Calu3 (cell line): ENCODE measurements around the gene FBXW11. TPM values are rescaled to one million over a fixed set of nuclear protein-coding genes. Genes with fewer than 3 reads are reported as not detected.

Experiments
- BruUV-seq: library from RNA; stranded (reverse); fragments of 400-500 nt; replicated peaks from 2 replicates; lab custom pipeline; 2021; lab: Mats Ljungman, UMichigan
- CTCF ChIA-PET: fragments of 300-600 bp; sonication (Branson Sonifier 250); formaldehyde crosslinking; loops from one replicate; lab custom pipeline; 2022; ENCODE audit warnings: antibody characterized with exemption; lab: Charles Lee
- DNase-seq: peaks from one replicate; pipeline ENCODE4 v3.0.0; 2022
- H3K27ac Mint-ChIP-seq: one replicate; pipeline ENCODE4 v1.8.0; 2022; ENCODE audit warnings: mixed read lengths; ENCODE audit not compliant: unreplicated experiment
- H3K27me3 Mint-ChIP-seq: one replicate; pipeline ENCODE4 v1.8.0; 2022; ENCODE audit warnings: mixed read lengths; ENCODE audit not compliant: unreplicated experiment
- H3K36me3 Mint-ChIP-seq: one replicate; pipeline ENCODE4 v1.8.0; 2022; ENCODE audit warnings: mild to moderate bottlenecking, moderate library complexity, mixed read lengths; ENCODE audit not compliant: insufficient read depth, unreplicated experiment
- H3K4me1 Mint-ChIP-seq: one replicate; pipeline ENCODE4 v1.8.0; 2022; ENCODE audit warnings: mild to moderate bottlenecking, low read depth, mixed read lengths; ENCODE audit not compliant: unreplicated experiment
- H3K4me3 Mint-ChIP-seq: one replicate; pipeline ENCODE4 v1.8.0; 2022; ENCODE audit warnings: mild to moderate bottlenecking, low read depth, moderate library complexity, mixed read lengths; ENCODE audit not compliant: unreplicated experiment
- H3K9me3 Mint-ChIP-seq: one replicate; pipeline ENCODE4 v1.8.0; 2022; ENCODE audit warnings: low read depth, mixed read lengths; ENCODE audit not compliant: unreplicated experiment
- intact Hi-C: fragments of 100-400 bp; cut with micrococcal nuclease; formaldehyde crosslinking; loops from one replicate; pipeline ENCODE4 v1.10.0; 2022; ENCODE audit not compliant: unreplicated experiment
- total RNA-seq: library from RNA; stranded (reverse); gene quantifications from 2 replicates; pipeline ENCODE4 v1.2.3, GENCODE V29; 2022
- TF ChIP-seq, protein P1 (sequence below): fragments of 200-600 bp; IDR thresholded peaks from one replicate; pipeline ENCODE4 v1.8.0; 2022; ENCODE audit warnings: antibody characterized with exemption; ENCODE audit not compliant: unreplicated experiment

FBXW11 gene
- total RNA-seq, 1 experiment from 2014 or later, result 63.3 TPM

DNA sequence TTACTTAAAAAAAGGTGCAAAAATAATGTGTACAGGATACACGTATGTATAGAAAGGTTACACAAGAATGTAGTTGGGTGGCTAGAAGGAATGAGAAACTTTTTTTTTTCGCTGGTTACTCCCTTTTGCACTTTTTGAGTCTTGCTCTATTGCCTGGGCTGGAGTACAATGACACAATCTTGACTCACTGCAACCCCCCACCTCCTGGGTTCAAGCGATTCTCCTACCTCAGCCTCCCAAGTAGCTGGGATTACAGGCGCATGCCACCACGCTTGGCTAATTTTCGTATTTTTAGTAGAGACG lies 15.8 kb downstream of the FBXW11 start:
- intact Hi-C loops, result no loop called here
- peaks cover 37% of the 10 kb centered on the region for H3K4me1 Mint-ChIP-seq
- no peak for DNase-seq
- H3K9me3 Mint-ChIP-seq, result no peaks in the 10 kb centered on the region
- CTCF ChIA-PET, result interaction anchor here (0.9 kb wide), 1 partner anchor 18 kb away, joined by 3 read pairs; no protein-coding TSS in a partner anchor
- peaks cover 15% of the 10 kb centered on the region for H3K36me3 Mint-ChIP-seq
- BruUV-seq, result no TSS peak
- H3K27me3 Mint-ChIP-seq, result no peaks in the 10 kb centered on the region
- TF ChIP-seq, protein P1, sequence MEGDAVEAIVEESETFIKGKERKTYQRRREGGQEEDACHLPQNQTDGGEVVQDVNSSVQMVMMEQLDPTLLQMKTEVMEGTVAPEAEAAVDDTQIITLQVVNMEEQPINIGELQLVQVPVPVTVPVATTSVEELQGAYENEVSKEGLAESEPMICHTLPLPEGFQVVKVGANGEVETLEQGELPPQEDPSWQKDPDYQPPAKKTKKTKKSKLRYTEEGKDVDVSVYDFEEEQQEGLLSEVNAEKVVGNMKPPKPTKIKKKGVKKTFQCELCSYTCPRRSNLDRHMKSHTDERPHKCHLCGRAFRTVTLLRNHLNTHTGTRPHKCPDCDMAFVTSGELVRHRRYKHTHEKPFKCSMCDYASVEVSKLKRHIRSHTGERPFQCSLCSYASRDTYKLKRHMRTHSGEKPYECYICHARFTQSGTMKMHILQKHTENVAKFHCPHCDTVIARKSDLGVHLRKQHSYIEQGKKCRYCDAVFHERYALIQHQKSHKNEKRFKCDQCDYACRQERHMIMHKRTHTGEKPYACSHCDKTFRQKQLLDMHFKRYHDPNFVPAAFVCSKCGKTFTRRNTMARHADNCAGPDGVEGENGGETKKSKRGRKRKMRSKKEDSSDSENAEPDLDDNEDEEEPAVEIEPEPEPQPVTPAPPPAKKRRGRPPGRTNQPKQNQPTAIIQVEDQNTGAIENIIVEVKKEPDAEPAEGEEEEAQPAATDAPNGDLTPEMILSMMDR, result no peak
- no peak overlapping the region for H3K27ac Mint-ChIP-seq
- no peak overlapping the region for H3K4me3 Mint-ChIP-seq

DNA sequence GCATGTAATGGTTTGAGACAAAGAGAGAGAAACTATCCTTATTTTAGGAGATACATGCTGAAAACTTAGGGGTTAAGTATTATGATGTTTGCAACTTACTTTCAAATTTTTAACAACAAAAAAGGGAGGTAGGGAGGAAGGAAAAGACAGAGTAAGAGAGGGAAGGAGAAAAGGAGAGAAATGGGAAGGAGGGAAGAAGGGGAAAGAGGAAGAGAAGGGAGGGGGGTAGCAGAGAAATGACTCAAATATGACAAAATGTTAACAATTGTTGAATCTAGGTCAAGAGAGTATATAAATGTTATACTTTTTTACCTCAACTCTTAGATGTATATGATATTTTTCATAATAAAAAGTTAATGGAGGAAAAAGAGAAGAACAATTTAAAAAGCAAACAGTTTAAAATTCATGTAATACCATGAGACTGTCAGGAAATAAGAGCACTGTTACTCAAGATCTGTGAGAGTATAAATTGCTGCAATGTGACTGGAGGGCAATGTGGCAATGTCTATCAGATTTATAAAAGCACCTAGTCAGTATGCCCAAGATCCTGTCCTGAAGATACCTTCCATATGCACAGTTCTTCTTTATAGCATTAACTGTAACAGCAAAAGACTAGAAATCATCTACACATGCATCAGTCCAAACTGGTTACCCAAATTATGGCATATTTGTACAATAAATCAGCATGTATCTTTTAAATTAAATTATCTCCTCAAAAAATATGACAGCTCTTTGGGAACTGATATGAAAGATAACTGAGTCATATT lies 16.3 kb downstream of the FBXW11 start:
- no TSS peak for BruUV-seq
- Mint-ChIP-seq H3K36me3 (peaks cover 11% of the 10 kb centered on the region), H3K27ac (peak overlapping the region; percentile 15), H3K27me3 (no peaks in the 10 kb centered on the region), H3K4me3 (no peak overlapping the region), H3K9me3 (no peaks in the 10 kb centered on the region), H3K4me1 (peaks cover 40% of the 10 kb centered on the region)
- TF ChIP-seq, protein P1, result no peak
- intact Hi-C loops, result no loop called here
- DNase-seq, result no peak
- CTCF ChIA-PET, result interaction anchor here (0.9 kb wide), 1 partner anchor 18 kb away, joined by 3 read pairs; no protein-coding TSS in a partner anchor

DNA sequence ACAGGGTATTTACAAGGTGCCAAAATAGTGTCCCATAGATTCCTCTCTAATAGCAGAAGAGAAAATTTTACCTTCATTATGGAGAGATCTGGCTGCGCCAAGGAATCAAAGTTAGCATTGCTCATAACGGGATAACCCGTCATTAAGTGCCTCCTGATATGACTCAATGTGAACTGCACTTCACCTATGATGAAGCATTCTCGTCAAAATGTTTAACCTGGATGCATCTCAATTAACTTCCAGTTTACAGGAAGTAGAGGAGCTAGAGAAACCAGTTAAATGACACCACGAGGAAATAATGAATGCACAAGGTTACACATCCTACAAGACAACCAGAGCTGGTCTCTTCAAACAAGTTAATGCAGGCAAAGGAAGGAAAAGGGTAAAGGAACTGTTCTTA lies 17.2 kb downstream of the FBXW11 start:
- TF ChIP-seq, protein P1, result no peak
- intact Hi-C loops, result no loop called here
- CTCF ChIA-PET, result no interaction called here
- Mint-ChIP-seq H3K9me3 (no peaks in the 10 kb centered on the region), H3K4me1 (peaks cover 47% of the 10 kb centered on the region), H3K27ac (peak overlapping the region; percentile 15), H3K27me3 (no peaks in the 10 kb centered on the region), H3K36me3 (peaks cover 11% of the 10 kb centered on the region), H3K4me3 (no peak overlapping the region)
- no peak for DNase-seq
- no TSS peak for BruUV-seq

DNA sequence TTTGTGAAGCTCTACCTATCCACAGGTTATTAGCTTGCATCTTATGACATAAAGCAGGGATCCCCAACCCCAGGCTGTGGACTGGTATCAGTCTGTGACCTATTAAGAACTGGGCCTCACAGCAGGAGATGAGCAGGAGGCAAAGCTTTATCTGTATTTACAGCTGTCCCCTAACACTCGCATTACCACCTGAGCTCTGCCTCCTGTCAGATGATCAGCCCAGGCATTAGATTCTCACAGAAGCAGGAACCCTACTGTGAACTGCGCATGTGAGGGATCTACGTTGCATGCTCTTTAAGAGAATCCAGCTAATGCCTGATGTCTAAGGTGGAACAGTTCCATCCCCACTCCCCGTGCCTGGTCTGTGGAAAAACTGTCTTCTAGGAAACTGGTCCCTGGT lies 19.7 kb downstream of the FBXW11 start:
- Mint-ChIP-seq H3K4me1 (peaks cover 37% of the 10 kb centered on the region), H3K27me3 (no peaks in the 10 kb centered on the region), H3K27ac (no peak overlapping the region), H3K36me3 (peaks cover 11% of the 10 kb centered on the region), H3K9me3 (no peaks in the 10 kb centered on the region), H3K4me3 (no peak overlapping the region)
- no peak for DNase-seq
- TF ChIP-seq, protein P1, result no peak
- no TSS peak for BruUV-seq
- intact Hi-C loops, result no loop called here
- CTCF ChIA-PET, result interaction anchor here (0.6 kb wide), 1 partner anchor 16 kb away, joined by 3 read pairs; no protein-coding TSS in a partner anchor
